Spleen (tissue), 11 donors: Measurements from ENCODE around the gene UBE2S. TPM values are rescaled to one million over a fixed set of nuclear protein-coding genes. Genes with fewer than 3 reads are reported as not detected.

ENCODE experiments used
- DNase-seq: peaks from one replicate; pipeline ENCODE4 v3.0.0-alpha.2; 2020
- H3K27ac ChIP-seq, 8 donors: fragments of 200-600 bp; sonication (generic) in 7 of 8; 1 replicate in 4 of 8; 2 replicates in 4 of 8; pipeline versions ENCODE4 v1.5.0 to v1.8.0; 2016 to 2021; ENCODE audit warnings: inconsistent platforms in 4 of 8, mild to moderate bottlenecking in 4 of 8, moderate library complexity in 1 of 8
- H3K27me3 ChIP-seq, 7 donors: fragments of 200-600 bp; sonication (generic) in 6 of 7; replicated peaks in 1 of 7; 1 replicate in 4 of 7; 2 replicates in 3 of 7; pipeline versions ENCODE4 v1.5.0 to v1.8.0; 2016 to 2021; ENCODE audit warnings: inconsistent platforms in 3 of 7, mild to moderate bottlenecking in 1 of 7
- H3K36me3 ChIP-seq, 6 donors: fragments of 200-600 bp; sonication (generic) in 5 of 6; 1 replicate in 4 of 6; 2 replicates in 2 of 6; pipeline versions ENCODE4 v1.5.0 to v1.8.0; 2016 to 2021; ENCODE audit warnings: inconsistent platforms in 2 of 6
- H3K4me1 ChIP-seq, 6 donors: fragments of 200-600 bp; sonication (generic) in 5 of 6; 1 replicate in 3 of 6; 2 replicates in 3 of 6; pipeline versions ENCODE4 v1.5.0 to v1.8.0; 2016 to 2021; ENCODE audit warnings: inconsistent platforms in 3 of 6
- H3K4me3 ChIP-seq, 8 donors: fragments of 200-600 bp; sonication (generic) in 7 of 8; 1 replicate in 4 of 8; 2 replicates in 4 of 8; pipeline versions ENCODE4 v1.5.0 to v1.8.0; 2016 to 2021; ENCODE audit warnings: inconsistent platforms in 4 of 8, mild to moderate bottlenecking in 4 of 8, moderate library complexity in 2 of 8
- H3K9me3 ChIP-seq, 8 donors: fragments of 200-600 bp; sonication (generic) in 7 of 8; 1 replicate in 4 of 8; 2 replicates in 4 of 8; pipeline versions ENCODE4 v1.5.0 to v1.8.0; 2016 to 2021; ENCODE audit warnings: inconsistent platforms in 4 of 8
- POLR2A ChIP-seq, 3 donors: fragments of 450-650 bp; IDR thresholded peaks; one replicate each; pipeline ENCODE4 v1.5.1; 2017; ENCODE audit warnings: antibody characterized with exemption in 3 of 3, mild to moderate bottlenecking in 1 of 3
- POLR2AphosphoS5 ChIP-seq, 3 donors: sonication (generic); formaldehyde crosslinking; IDR thresholded peaks; one replicate each; pipeline ENCODE4 v1.5.1; 2017; ENCODE audit warnings: antibody characterized with exemption in 3 of 3
- WGBS, 5 donors: extraction: QIAGEN DNeasy Blood & Tissue Kit in 3 of 5; methylation state at CpG; one replicate each; pipeline versions ENCODE4 v1.1.5 to v1.1.7; 2013 to 2018; 5-methylcytosine and 5-hydroxymethylcytosine counted together
- intact Hi-C: fragments of 100-400 bp; cut with DNase I; formaldehyde crosslinking; loops from one replicate; pipeline ENCODE4 v1.15.0; 2023; ENCODE audit warnings: low total_unique reads
- polyA plus RNA-seq, 3 donors: library from polyadenylated mRNA; stranded (reverse); fragments of 200-250 nt; gene quantifications; one replicate each; pipeline ENCODE4 v1.2.1, GENCODE V29; 2013
- total RNA-seq, 7 donors: library from RNA; depleted of rRNA in 3 of 7; stranded (reverse); fragments of >200 nt in 3 of 7; fragmentation: NEBNext Ultra II Directional in 4 of 7; extraction: Animal tissue kit (Norgen Biotek cat#: 25700) in 4 of 7; gene quantifications; one replicate each; pipeline versions ENCODE4 v1.1.0 to v1.2.1, GENCODE V29; 2016 to 2021
- TF ChIP-seq, protein P1 (sequence below), 11 experiments: fragments of 200-600 bp in 7 of 11; fragments of 450-650 bp in 4 of 11; sonication (generic) in 4 of 11; IDR thresholded peaks in 8 of 11; conservative IDR thresholded peaks in 3 of 11; 1 replicate in 7 of 11; 2 replicates in 4 of 11; pipeline versions ENCODE4 v1.4.0 to v1.8.0; 2016 to 2021; ENCODE audit warnings: antibody characterized with exemption in 11 of 11, inconsistent platforms in 4 of 11, mild to moderate bottlenecking in 1 of 11
- donor health status: healthy with polysubstance abuse.
- donor health status: DM: no; HTN: no; CAD: no; lungs with moderate emphysema.
- donor health status: DM: no; HTN: no; CAD: no.
- donor health status: Bipolar disorder and iron deficiency.
- donor health status: healthy.
- donor health status: DM: no; HTN: no; CAD: no.
- donor health status: DM: yes; HTN: yes; CAD: no.

The UBE2S gene
- total and polyA plus RNA-seq, 10 donors, result 4.9 to 40.8 (median 19.5) TPM

DNA sequence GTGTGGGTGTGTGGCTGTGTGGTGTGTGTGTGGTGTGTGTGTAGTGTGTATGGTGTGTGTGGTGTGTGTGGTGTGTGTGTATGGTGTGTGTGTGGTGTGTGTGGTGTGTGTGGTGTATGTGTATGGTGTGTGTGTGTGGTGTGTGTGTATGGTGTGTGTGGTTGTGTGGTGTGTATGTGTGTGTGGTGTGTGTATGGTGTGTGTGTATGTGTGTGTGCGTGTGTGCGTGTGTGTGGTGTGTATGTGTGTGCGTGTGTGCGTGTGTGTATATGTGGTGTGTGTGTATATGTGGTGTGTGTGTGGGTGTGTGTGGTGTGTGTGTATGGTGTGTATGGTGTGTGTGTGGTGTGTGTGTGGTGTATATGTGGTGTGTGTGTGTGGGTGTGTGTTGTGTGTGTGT, 27.4 kb upstream of the UBE2S start:
- no peaks in the 10 kb centered on the region for H3K36me3 ChIP-seq
- TF ChIP-seq POLR2AphosphoS5 (IDR thresholded peaks at IDR 0.05) (no peak), POLR2A (IDR thresholded peaks at IDR 0.05) (no peak)
- TF ChIP-seq, protein P1, sequence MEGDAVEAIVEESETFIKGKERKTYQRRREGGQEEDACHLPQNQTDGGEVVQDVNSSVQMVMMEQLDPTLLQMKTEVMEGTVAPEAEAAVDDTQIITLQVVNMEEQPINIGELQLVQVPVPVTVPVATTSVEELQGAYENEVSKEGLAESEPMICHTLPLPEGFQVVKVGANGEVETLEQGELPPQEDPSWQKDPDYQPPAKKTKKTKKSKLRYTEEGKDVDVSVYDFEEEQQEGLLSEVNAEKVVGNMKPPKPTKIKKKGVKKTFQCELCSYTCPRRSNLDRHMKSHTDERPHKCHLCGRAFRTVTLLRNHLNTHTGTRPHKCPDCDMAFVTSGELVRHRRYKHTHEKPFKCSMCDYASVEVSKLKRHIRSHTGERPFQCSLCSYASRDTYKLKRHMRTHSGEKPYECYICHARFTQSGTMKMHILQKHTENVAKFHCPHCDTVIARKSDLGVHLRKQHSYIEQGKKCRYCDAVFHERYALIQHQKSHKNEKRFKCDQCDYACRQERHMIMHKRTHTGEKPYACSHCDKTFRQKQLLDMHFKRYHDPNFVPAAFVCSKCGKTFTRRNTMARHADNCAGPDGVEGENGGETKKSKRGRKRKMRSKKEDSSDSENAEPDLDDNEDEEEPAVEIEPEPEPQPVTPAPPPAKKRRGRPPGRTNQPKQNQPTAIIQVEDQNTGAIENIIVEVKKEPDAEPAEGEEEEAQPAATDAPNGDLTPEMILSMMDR (IDR thresholded peaks at IDR 0.05 in 8 of 11, conservative IDR thresholded peaks at IDR 0.05 in 3 of 11), result no peak
- 90 to 96% (median 93%) methylated on average over 4 of the region's 4 CpGs for WGBS, 5 donors
- intact Hi-C loops, result no loop called here
- DNase-seq, result no peak
- H3K4me3 ChIP-seq, result no peak overlapping the region
- H3K27me3 ChIP-seq, result peaks cover 3 to 90% (median 60%) of the 10 kb centered on the region in 7 donors
- no peaks in the 10 kb centered on the region for H3K9me3 ChIP-seq
- H3K4me1 ChIP-seq, result peaks cover 0 to 2% (median under 1%) of the 10 kb centered on the region in 6 donors
- H3K27ac ChIP-seq, result no peak overlapping the region

- Histone ChIP-seq H3K9me3 (no peaks in the 10 kb centered on the region), H3K36me3 (no peaks in the 10 kb centered on the region), H3K27ac (no peak overlapping the region), H3K27me3 (peaks cover 3 to 90% (median 60%) of the 10 kb centered on the region in 7 donors), H3K4me3 (no peak overlapping the region), H3K4me1 (no peaks in the 10 kb centered on the region)
- WGBS, 5 donors, result 68 to 94% (median 76%) methylated on average over 4 of the region's 4 CpGs
- intact Hi-C loops, result no loop called here
- no peak for DNase-seq
- no peak for TF ChIP-seq POLR2AphosphoS5 (IDR thresholded peaks at IDR 0.05)
- TF ChIP-seq, protein P1 (IDR thresholded peaks at IDR 0.05 in 8 of 11, conservative IDR thresholded peaks at IDR 0.05 in 3 of 11), result no peak
- no peak for TF ChIP-seq POLR2A (IDR thresholded peaks at IDR 0.05)
Measured at GRCh38 chr19:55434356-55434919, 26.9 kb upstream of the UBE2S start.

DNA sequence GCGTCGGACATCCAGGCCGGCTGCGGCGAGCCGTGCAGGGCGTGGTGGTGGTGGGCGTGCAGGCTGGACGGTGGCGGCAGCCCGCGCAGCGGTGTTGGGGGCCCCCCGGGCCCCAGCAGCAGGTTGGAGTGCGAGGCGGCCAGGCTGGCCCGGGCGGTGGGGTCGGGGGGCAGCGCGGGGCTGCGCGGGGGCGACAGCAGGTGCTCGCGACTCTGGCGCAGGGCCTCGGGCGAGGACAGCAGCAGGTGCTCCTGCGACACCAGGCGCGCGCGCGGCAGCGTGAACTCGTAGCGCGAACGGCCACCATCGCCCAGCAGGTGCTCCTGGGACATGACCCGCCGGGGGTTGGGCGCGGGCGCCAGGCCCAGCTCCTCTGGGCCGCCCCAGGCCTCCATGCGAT, 25.7 kb upstream of the UBE2S start:
- 13 to 22% (median 17%) methylated on average over 18 to 48 of the region's 48 CpGs for WGBS, 5 donors
- Histone ChIP-seq H3K27me3 (peaks cover 3 to 90% (median 52%) of the 10 kb centered on the region in 7 donors), H3K9me3 (no peaks in the 10 kb centered on the region), H3K4me1 (no peaks in the 10 kb centered on the region), H3K36me3 (no peaks in the 10 kb centered on the region), H3K4me3 (no peak overlapping the region), H3K27ac (no peak overlapping the region)
- no peak for DNase-seq
- TF ChIP-seq POLR2AphosphoS5 (IDR thresholded peaks at IDR 0.05), result no peak
- intact Hi-C loops, result no loop called here

- Histone ChIP-seq H3K9me3 (no peaks in the 10 kb centered on the region), H3K27ac (no peak overlapping the region), H3K36me3 (no peaks in the 10 kb centered on the region), H3K27me3 (peaks cover 3 to 89% (median 46%) of the 10 kb centered on the region in 7 donors), H3K4me3 (no peak overlapping the region), H3K4me1 (no peaks in the 10 kb centered on the region)
- intact Hi-C loops, result no loop called here
- 83 to 91% (median 86%) methylated on average over 14 of the region's 14 CpGs for WGBS, 5 donors
- no peak for DNase-seq
- TF ChIP-seq, protein P1 (IDR thresholded peaks at IDR 0.05 in 8 of 11, conservative IDR thresholded peaks at IDR 0.05 in 3 of 11), result no peak
- no peak for TF ChIP-seq POLR2A (IDR thresholded peaks at IDR 0.05)
- TF ChIP-seq POLR2AphosphoS5 (IDR thresholded peaks at IDR 0.05), result no peak
Measured at GRCh38 chr19:55432241-55432959, 24.8 kb upstream of the UBE2S start.
